OCI-LY3 (cell line): ENCODE results near the gene SPON1.
A peak's percentile ranks its signal among the peaks of the same experiment; 100 is the strongest.

Experiments
- H2AFZ ChIP-seq: fragments of 200-600, 300-600 bp; shearing (Covaris generic); 2 replicates; pipeline ENCODE4 v1.6.0; 2014; ENCODE audit warnings: antibody characterized with exemption, low read depth, low read length
- H3K27ac ChIP-seq: fragments of 200-600, 300-600 bp; sonication (generic); 2 replicates; pipeline ENCODE4 v1.5.1; 2014; ENCODE audit warnings: mild to moderate bottlenecking, low read length, moderate library complexity, mixed read lengths
- H3K27me3 ChIP-seq: fragments of 200-600, 300-600 bp; sonication (generic); 2 replicates; pipeline ENCODE4 v1.6.1; 2014; ENCODE audit warnings: low read depth, low read length, mixed read lengths
- H3K36me3 ChIP-seq: fragments of 200-600, 300-600 bp; sonication (generic); replicated peaks from 2 replicates; pipeline ENCODE3; 2014; ENCODE audit warnings: low read depth, low read length, mixed read lengths
- H3K4me1 ChIP-seq: fragments of 300-600, 200-600 bp; sonication (generic); 2 replicates; pipeline ENCODE4 v1.6.1; 2014; ENCODE audit warnings: low read length, mixed read lengths
- H3K4me2 ChIP-seq: fragments of 200-600, 300-600 bp; sonication (generic); 2 replicates; pipeline ENCODE4 v1.6.1; 2014; ENCODE audit warnings: low read length, mixed read lengths
- H3K4me3 ChIP-seq: fragments of 300-600, 200-600 bp; sonication (generic); 2 replicates; pipeline ENCODE4 v1.5.1; 2014; ENCODE audit warnings: antibody characterized with exemption, mild to moderate bottlenecking, low read length, moderate library complexity
- H3K79me2 ChIP-seq: fragments of 300-600, 200-600 bp; shearing (Covaris generic); 2 replicates; pipeline ENCODE4 v1.6.1; 2014; ENCODE audit warnings: mild to moderate bottlenecking, low read length, mixed read lengths
- H3K9ac ChIP-seq: fragments of 300-600, 200-600 bp; shearing (Covaris generic); 2 replicates; pipeline ENCODE4 v1.6.0; 2014; ENCODE audit warnings: mild to moderate bottlenecking, low read length, moderate library complexity
- H3K9me3 ChIP-seq: fragments of 200-600, 300-600 bp; shearing (Covaris generic); 2 replicates; pipeline ENCODE4 v1.6.1; 2014; ENCODE audit warnings: low read length, mixed read lengths; ENCODE audit not compliant: insufficient read depth
- H4K20me1 ChIP-seq: fragments of 200-600, 300-600 bp; sonication (generic); 2 replicates; pipeline ENCODE4 v1.6.1; 2016; ENCODE audit warnings: low read length, mixed read lengths; ENCODE audit not compliant: insufficient read depth
- EZH2phosphoT487 ChIP-seq: fragments of 200-600 bp; shearing (Covaris generic); IDR thresholded peaks from 2 replicates; pipeline ENCODE4 v1.6.1; 2018; ENCODE audit warnings: antibody characterized with exemption, mixed run types, low read depth
- TF ChIP-seq, protein P1 (sequence below): fragments of 200-600, 300-600 bp; sonication (generic); IDR thresholded peaks from 2 replicates; pipeline ENCODE4 v1.5.1; 2014; ENCODE audit warnings: antibody characterized with exemption, low read length, low read depth

The SPON1 gene

GRCh38 chr11:14093065-14093464, 130.5 kb downstream of the SPON1 start:
- no peaks in the 10 kb centered on the region for H4K20me1 ChIP-seq
- peaks cover 11% of the 10 kb centered on the region for H3K4me1 ChIP-seq
- TF ChIP-seq, protein P1, sequence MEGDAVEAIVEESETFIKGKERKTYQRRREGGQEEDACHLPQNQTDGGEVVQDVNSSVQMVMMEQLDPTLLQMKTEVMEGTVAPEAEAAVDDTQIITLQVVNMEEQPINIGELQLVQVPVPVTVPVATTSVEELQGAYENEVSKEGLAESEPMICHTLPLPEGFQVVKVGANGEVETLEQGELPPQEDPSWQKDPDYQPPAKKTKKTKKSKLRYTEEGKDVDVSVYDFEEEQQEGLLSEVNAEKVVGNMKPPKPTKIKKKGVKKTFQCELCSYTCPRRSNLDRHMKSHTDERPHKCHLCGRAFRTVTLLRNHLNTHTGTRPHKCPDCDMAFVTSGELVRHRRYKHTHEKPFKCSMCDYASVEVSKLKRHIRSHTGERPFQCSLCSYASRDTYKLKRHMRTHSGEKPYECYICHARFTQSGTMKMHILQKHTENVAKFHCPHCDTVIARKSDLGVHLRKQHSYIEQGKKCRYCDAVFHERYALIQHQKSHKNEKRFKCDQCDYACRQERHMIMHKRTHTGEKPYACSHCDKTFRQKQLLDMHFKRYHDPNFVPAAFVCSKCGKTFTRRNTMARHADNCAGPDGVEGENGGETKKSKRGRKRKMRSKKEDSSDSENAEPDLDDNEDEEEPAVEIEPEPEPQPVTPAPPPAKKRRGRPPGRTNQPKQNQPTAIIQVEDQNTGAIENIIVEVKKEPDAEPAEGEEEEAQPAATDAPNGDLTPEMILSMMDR, result no peak
- no peak for TF ChIP-seq EZH2phosphoT487
- no peak overlapping the region for H3K27ac ChIP-seq
- H3K4me2 ChIP-seq, result peak overlapping the region; percentile 53
- H3K27me3 ChIP-seq, result peaks cover 3% of the 10 kb centered on the region; the same call in 1 of the 2 replicates
- no peaks in the 10 kb centered on the region for H3K36me3 ChIP-seq
- no peak overlapping the region for H3K4me3 ChIP-seq
- H3K9ac ChIP-seq, result no peak overlapping the region
- no peaks in the 10 kb centered on the region for H3K9me3 ChIP-seq
- H3K79me2 ChIP-seq, result no peaks in the 10 kb centered on the region
- no peak overlapping the region for H2AFZ ChIP-seq

DNA sequence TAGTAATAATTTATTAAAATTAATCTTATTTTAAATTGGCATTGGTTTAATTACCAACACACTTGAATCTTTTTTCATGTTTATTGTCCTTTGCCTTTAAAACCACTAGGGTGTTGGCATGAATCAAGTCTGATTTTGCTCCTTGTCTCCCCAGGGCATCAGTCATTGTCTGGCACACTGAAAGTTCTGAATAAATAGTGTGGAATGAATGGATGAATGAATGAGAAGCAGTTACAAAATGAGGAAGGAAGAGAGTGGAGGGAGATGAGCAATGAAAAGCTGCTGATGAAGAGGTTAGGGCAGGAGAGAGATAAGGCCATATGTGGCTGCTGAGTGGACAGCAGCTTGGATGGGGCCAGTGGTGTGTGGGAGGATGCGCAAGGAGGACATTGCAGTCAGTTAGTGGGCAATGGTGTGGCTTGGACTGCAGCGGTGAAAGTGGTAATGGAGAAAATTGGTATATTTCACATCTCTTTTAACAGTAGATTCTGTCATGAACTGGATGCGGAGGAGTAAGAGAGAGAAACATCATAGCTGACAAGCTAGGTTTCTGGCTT, 132.0 kb downstream of the SPON1 start:
- no peak overlapping the region for H3K4me2 ChIP-seq
- no peak overlapping the region for H2AFZ ChIP-seq
- H3K4me3 ChIP-seq, result no peak overlapping the region
- H3K36me3 ChIP-seq, result no peaks in the 10 kb centered on the region
- no peaks in the 10 kb centered on the region for H3K79me2 ChIP-seq
- H3K9me3 ChIP-seq, result no peaks in the 10 kb centered on the region
- 0 out of 2 replicates have a peak, but pooled peaks cover under 1% of the 10 kb centered on the region for H3K27me3 ChIP-seq
- H3K4me1 ChIP-seq, result peaks cover 11% of the 10 kb centered on the region
- no peaks in the 10 kb centered on the region for H4K20me1 ChIP-seq
- TF ChIP-seq EZH2phosphoT487, result no peak
- TF ChIP-seq, protein P1, result no peak
- H3K9ac ChIP-seq, result no peak overlapping the region
- no peak overlapping the region for H3K27ac ChIP-seq

- H2AFZ ChIP-seq, result no peak overlapping the region
- no peaks in the 10 kb centered on the region for H3K27me3 ChIP-seq
- H3K9me3 ChIP-seq, result no peaks in the 10 kb centered on the region
- TF ChIP-seq EZH2phosphoT487, result no peak
- TF ChIP-seq, protein P1, result no peak
- peaks cover 11% of the 10 kb centered on the region for H3K4me1 ChIP-seq
- H3K9ac ChIP-seq, result no peak overlapping the region
- H4K20me1 ChIP-seq, result no peaks in the 10 kb centered on the region
- no peak overlapping the region for H3K27ac ChIP-seq
- no peak overlapping the region for H3K4me2 ChIP-seq
- no peaks in the 10 kb centered on the region for H3K36me3 ChIP-seq
- H3K79me2 ChIP-seq, result no peaks in the 10 kb centered on the region
- H3K4me3 ChIP-seq, result no peak overlapping the region
Measured at GRCh38 chr11:14095882-14096281, 133.4 kb downstream of the SPON1 start.

GRCh38 chr11:14096606-14097005, 134.1 kb downstream of the SPON1 start:
- H3K4me3 ChIP-seq, result no peak overlapping the region
- H3K4me1 ChIP-seq, result peaks cover 11% of the 10 kb centered on the region
- H2AFZ ChIP-seq, result no peak overlapping the region
- no peaks in the 10 kb centered on the region for H4K20me1 ChIP-seq
- no peaks in the 10 kb centered on the region for H3K9me3 ChIP-seq
- H3K9ac ChIP-seq, result no peak overlapping the region
- H3K4me2 ChIP-seq, result no peak overlapping the region
- H3K36me3 ChIP-seq, result no peaks in the 10 kb centered on the region
- H3K79me2 ChIP-seq, result no peaks in the 10 kb centered on the region
- TF ChIP-seq, protein P1, result no peak
- TF ChIP-seq EZH2phosphoT487, result no peak
- no peaks in the 10 kb centered on the region for H3K27me3 ChIP-seq
- H3K27ac ChIP-seq, result no peak overlapping the region
